ENCODE measurements around the gene PDGFB.

DNA sequence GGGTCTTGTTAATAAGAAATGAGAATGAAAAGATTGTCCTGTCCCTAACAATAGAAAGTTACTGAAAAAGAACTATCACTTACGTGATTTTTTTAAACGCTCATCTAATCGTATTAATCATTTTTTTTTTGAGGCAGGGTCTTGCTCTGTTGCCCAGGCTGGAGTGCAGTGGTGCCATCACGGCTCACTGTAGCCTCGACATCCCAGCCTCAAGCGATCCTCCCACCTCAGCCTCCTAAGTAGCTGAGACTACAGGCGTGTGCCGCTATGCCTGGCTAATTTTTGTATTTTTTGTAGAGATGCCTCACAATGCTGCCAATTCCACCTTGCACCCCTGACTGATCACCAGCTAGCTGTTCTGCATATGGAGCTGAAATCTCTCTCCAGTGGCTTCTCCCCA lies 15.7 kb downstream of the PDGFB start:
- TF ChIP-seq POLR2AphosphoS5 (IDR thresholded peaks at IDR 0.05; ENCODE audit: borderline replicate concordance, low read depth, low read length) (no peak), EZH2 (IDR thresholded peaks at IDR 0.05) (no peak)

All from SK-N-MC (cell line).